Right lung (tissue), 10 donors: ENCODE results near the gene LORICRIN. TPM values are rescaled to one million over a fixed set of nuclear protein-coding genes. Genes with fewer than 3 reads are reported as not detected.
"Not testable (repeated sequence)": the region's sequence is repeated elsewhere in the genome, so short reads cannot be mapped to it uniquely, and the experiment has no call there.

Experiments
- DNase-seq, 2 donors: peaks; one replicate each; pipeline ENCODE4 v3.0.0-alpha.2; 2013
- long read RNA-seq, 8 donors: transcript quantifications; one replicate each; lab custom pipeline, GENCODE V29; 2026
- polyA plus RNA-seq, 5 donors: library from polyadenylated mRNA; unstranded; fragments of 120-200 nt; gene quantifications; one replicate each; pipeline versions ENCODE4 v1.2.1 to v1.2.3, GENCODE V29; 2013; ENCODE audit warnings: inconsistent platforms in 1 of 5, low replicate concordance in 1 of 5; ENCODE audit not compliant: insufficient read length in 5 of 5, insufficient read depth in 1 of 5

LORICRIN gene
- not detected for polyA plus RNA-seq
- long read RNA-seq, donor 1: 0 reads
- long read RNA-seq, donor 2: 0 reads
- long read RNA-seq, donor 3: 0 reads
- long read RNA-seq, donor 4: 0 reads
- long read RNA-seq, donor 5: 0 reads
- long read RNA-seq, donor 6: 0 reads
- long read RNA-seq, donor 7: 0 reads
- long read RNA-seq, donor 8: 0 reads

- no peak for DNase-seq
Measured at GRCh38 chr1:153259387-153259786, at the start of gene LORICRIN. Gene LORICRIN, plus strand, starts transcription at chr1:153259687. Its CDS starts 1,263 bp downstream, at chr1:153260950.

- DNase-seq: no peak
Measured at GRCh38 chr1:153210206-153210605, 49.3 kb upstream of the LORICRIN start.

- DNase-seq: no peak
Measured at GRCh38 chr1:153212201-153212600, 47.3 kb upstream of the LORICRIN start.

- no peak for DNase-seq
Measured at GRCh38 chr1:153213519-153213918, 46.0 kb upstream of the LORICRIN start.

GRCh38 chr1:153217212-153217611 lies 42.3 kb upstream of the LORICRIN start, which contains the start of gene PRR9:
Gene PRR9, plus strand, starts transcription at chr1:153217584. Its CDS starts 561 bp downstream, at chr1:153218145.
- DNase-seq: no peak

- no peak for DNase-seq
Measured at GRCh38 chr1:153217744-153218416, 41.6 kb upstream of the LORICRIN start.

GRCh38 chr1:153220606-153221303 lies 38.7 kb upstream of the LORICRIN start:
- no peak for DNase-seq

- peak; percentile 10 to 23 for DNase-seq
Measured at GRCh38 chr1:153223040-153223891, 36.2 kb upstream of the LORICRIN start.

GRCh38 chr1:153227810-153228209 lies 31.7 kb upstream of the LORICRIN start:
- no peak for DNase-seq

- DNase-seq: no peak
Measured at GRCh38 chr1:153228491-153228890, 31.0 kb upstream of the LORICRIN start.

- not testable (repeated sequence) for DNase-seq
Measured at GRCh38 chr1:153229076-153229829, 30.2 kb upstream of the LORICRIN start.

- DNase-seq: no peak
Measured at GRCh38 chr1:153231363-153231762, 28.1 kb upstream of the LORICRIN start.

GRCh38 chr1:153231785-153232184 lies 27.7 kb upstream of the LORICRIN start:
- no peak for DNase-seq

- DNase-seq: no peak
Measured at GRCh38 chr1:153232553-153232952, 26.9 kb upstream of the LORICRIN start.

GRCh38 chr1:153233448-153233847 lies 26.0 kb upstream of the LORICRIN start:
- no peak for DNase-seq

GRCh38 chr1:153238527-153238926 lies 21.0 kb upstream of the LORICRIN start:
- no peak for DNase-seq

- DNase-seq: no peak
Measured at GRCh38 chr1:153242160-153242559, 17.3 kb upstream of the LORICRIN start.

- no peak for DNase-seq
Measured at GRCh38 chr1:153245466-153245865, 14.0 kb upstream of the LORICRIN start.

GRCh38 chr1:153246018-153246417 lies 13.5 kb upstream of the LORICRIN start:
- DNase-seq: no peak

- no peak for DNase-seq
Measured at GRCh38 chr1:153246825-153247224, 12.7 kb upstream of the LORICRIN start.
